Large intestine (tissue), 3 donors: ENCODE measurements around the gene IRF7. TPM values are rescaled to one million over a fixed set of nuclear protein-coding genes. Genes with fewer than 3 reads are reported as not detected.

Experiments used
- DNase-seq, 2 donors: peaks; one replicate each; pipeline versions ENCODE4 v3.0.0 to v3.0.0-alpha.2; 2013
- H3K27ac ChIP-seq: one replicate; pipeline ENCODE4 v1.5.1; 2013; ENCODE audit warnings: low read length
- H3K27me3 ChIP-seq: 2 replicates; pipeline ENCODE4 v1.6.1; 2013; ENCODE audit warnings: low read length; ENCODE audit not compliant: control insufficient read depth, insufficient read depth
- H3K36me3 ChIP-seq: 2 replicates; pipeline ENCODE4 v1.6.1; 2013; ENCODE audit warnings: low read length; ENCODE audit not compliant: control insufficient read depth, insufficient read depth
- H3K4me1 ChIP-seq: one replicate; pipeline ENCODE4 v1.6.1; 2013; ENCODE audit warnings: low read length; ENCODE audit not compliant: control insufficient read depth, insufficient read depth
- H3K4me3 ChIP-seq: one replicate; pipeline ENCODE4 v1.5.1; 2013; ENCODE audit warnings: low read length
- H3K9me3 ChIP-seq: one replicate; pipeline ENCODE4 v1.6.1; 2013; ENCODE audit warnings: mild to moderate bottlenecking, low read depth, low read length, moderate library complexity; ENCODE audit not compliant: control insufficient read depth
- WGBS: methylation state at CpG from one replicate; pipeline ENCODE4 v1.1.5; 2013; ENCODE audit warnings: low lambda C conversion rate; ENCODE audit not compliant: insufficient coverage; 5-methylcytosine and 5-hydroxymethylcytosine counted together
- polyA plus RNA-seq: library from polyadenylated mRNA; unstranded; fragments of 120-200 nt; gene quantifications from one replicate; pipeline ENCODE4 v1.2.1, GENCODE V29; 2013

IRF7 gene
- polyA plus RNA-seq, 1 donor: 16.7 TPM

GRCh38 chr11:620935-621814 lies 5.4 kb upstream of the IRF7 start:
- H3K9me3 ChIP-seq: no peaks in the 10 kb centered on the region
- DNase-seq: no peak
- peaks cover 46% of the 10 kb centered on the region for H3K36me3 ChIP-seq
- no peak overlapping the region for H3K27ac ChIP-seq
- peaks cover 25% of the 10 kb centered on the region for H3K4me1 ChIP-seq
- peaks cover 2% of the 10 kb centered on the region for H3K27me3 ChIP-seq
- H3K4me3 ChIP-seq: no peak overlapping the region
- WGBS: 95% methylated on average over 4 of the region's 45 CpGs

- no peak for DNase-seq
- peaks cover 46% of the 10 kb centered on the region for H3K36me3 ChIP-seq
- H3K4me3 ChIP-seq: no peak overlapping the region
- H3K27me3 ChIP-seq: no peaks in the 10 kb centered on the region
- no peak overlapping the region for H3K27ac ChIP-seq
- WGBS: no CpG with 5 or more reads among the region's 13 CpGs
- H3K9me3 ChIP-seq: no peaks in the 10 kb centered on the region
- peaks cover 19% of the 10 kb centered on the region for H3K4me1 ChIP-seq
These were observed 4.5 kb upstream of the IRF7 start for GRCh38 chr11:620201-620600.

GRCh38 chr11:619628-620050 lies 3.9 kb upstream of the IRF7 start:
- H3K36me3 ChIP-seq: peaks cover 47% of the 10 kb centered on the region
- DNase-seq: no peak
- H3K27me3 ChIP-seq: no peaks in the 10 kb centered on the region
- H3K27ac ChIP-seq: no peak overlapping the region
- peaks cover 22% of the 10 kb centered on the region for H3K4me1 ChIP-seq
- no peak overlapping the region for H3K4me3 ChIP-seq
- H3K9me3 ChIP-seq: no peaks in the 10 kb centered on the region
- no CpG with 5 or more reads among the region's 22 CpGs for WGBS

DNA sequence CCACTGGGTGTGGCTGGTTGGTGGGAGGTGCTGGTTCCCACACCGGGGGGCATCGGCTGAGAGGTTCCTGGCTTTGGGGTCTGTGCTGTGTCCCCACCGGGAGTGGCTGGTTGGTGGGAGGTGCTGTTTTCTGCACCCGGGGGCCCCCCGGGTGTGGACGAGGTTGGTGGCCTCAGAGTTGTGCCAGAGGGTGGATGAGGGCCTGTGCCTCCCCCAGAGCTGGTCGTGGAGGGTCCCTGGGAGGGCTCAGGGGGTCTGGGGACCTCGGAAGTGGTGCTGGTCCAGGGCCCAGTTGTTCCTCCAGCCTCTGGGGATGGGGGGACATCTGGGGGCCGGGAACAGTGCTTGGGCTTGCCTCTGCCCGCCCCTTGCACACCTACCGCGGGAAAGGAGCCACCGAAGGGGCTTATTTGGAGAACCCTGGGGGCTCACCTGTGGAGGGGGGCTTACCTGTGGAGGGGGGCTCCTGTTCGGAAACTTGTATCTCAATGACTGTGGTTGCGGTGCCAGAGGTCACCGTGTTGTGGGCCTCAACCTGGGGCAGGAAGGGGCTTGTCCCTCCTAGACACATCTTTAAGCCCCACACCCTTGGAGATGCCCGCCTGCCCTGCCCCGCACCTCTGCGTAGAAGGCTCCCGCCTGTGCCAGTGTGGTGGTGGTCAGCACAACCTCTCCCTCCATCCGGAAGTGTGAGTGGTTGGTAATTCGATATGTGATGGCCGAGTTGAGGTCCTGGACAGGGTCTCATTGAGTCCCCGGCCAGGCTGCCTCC lies 3.3 kb upstream of the IRF7 start:
- Histone ChIP-seq H3K4me3 (no peak overlapping the region), H3K27me3 (no peaks in the 10 kb centered on the region), H3K9me3 (no peaks in the 10 kb centered on the region), H3K4me1 (peaks cover 28% of the 10 kb centered on the region), H3K27ac (no peak overlapping the region), H3K36me3 (peaks cover 52% of the 10 kb centered on the region)
- no peak for DNase-seq
- WGBS: no CpG with 5 or more reads among the region's 24 CpGs

- WGBS: no CpG with 5 or more reads among the region's 25 CpGs
- DNase-seq: no peak
- Histone ChIP-seq H3K9me3 (peaks cover 2% of the 10 kb centered on the region), H3K4me1 (peaks cover 33% of the 10 kb centered on the region), H3K4me3 (no peak overlapping the region), H3K27ac (no peak overlapping the region), H3K36me3 (peaks cover 50% of the 10 kb centered on the region), H3K27me3 (no peaks in the 10 kb centered on the region)
These were observed 2.3 kb upstream of the IRF7 start for GRCh38 chr11:617912-618682.

DNA sequence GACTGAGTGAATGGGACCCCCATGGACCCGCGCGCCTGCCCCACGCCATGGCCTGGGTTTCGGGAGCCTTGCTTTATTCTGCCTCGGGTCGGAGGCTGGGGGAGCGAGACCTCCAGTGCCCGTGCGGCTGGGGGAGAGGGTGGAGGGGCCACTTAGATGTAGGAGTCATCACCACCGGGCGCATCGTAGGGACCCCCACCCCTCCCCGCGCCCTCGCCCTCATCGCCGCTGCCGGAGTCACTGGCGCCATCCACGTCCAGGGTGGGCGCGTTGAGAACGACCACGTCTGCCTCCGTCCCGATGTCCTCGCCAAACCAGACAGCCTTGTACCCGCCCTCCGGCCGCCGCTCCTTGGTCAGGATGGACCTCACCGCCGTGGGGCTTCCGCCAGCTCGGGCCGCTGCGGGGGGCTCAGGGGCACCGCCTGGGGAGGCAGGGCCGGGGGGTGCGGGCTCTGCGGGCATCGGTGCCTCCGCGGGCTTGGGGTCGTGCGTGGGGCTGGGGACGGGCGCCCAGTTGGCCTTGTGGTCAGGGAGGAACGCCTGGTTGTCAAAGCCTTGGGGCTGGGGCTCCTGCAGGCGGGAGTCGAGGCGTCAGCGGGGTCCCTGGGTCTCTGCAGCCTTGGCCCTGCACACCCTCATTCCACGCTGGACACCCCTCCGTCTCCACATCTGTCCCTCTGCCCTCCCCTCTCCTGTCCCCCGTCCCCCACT lies 1.6 kb upstream of the IRF7 start:
- no peak for DNase-seq
- Histone ChIP-seq H3K4me3 (no peak overlapping the region), H3K36me3 (peaks cover 53% of the 10 kb centered on the region), H3K9me3 (peaks cover 6% of the 10 kb centered on the region), H3K27ac (no peak overlapping the region), H3K4me1 (peaks cover 35% of the 10 kb centered on the region), H3K27me3 (no peaks in the 10 kb centered on the region)
- no CpG with 5 or more reads among the region's 57 CpGs for WGBS

DNA sequence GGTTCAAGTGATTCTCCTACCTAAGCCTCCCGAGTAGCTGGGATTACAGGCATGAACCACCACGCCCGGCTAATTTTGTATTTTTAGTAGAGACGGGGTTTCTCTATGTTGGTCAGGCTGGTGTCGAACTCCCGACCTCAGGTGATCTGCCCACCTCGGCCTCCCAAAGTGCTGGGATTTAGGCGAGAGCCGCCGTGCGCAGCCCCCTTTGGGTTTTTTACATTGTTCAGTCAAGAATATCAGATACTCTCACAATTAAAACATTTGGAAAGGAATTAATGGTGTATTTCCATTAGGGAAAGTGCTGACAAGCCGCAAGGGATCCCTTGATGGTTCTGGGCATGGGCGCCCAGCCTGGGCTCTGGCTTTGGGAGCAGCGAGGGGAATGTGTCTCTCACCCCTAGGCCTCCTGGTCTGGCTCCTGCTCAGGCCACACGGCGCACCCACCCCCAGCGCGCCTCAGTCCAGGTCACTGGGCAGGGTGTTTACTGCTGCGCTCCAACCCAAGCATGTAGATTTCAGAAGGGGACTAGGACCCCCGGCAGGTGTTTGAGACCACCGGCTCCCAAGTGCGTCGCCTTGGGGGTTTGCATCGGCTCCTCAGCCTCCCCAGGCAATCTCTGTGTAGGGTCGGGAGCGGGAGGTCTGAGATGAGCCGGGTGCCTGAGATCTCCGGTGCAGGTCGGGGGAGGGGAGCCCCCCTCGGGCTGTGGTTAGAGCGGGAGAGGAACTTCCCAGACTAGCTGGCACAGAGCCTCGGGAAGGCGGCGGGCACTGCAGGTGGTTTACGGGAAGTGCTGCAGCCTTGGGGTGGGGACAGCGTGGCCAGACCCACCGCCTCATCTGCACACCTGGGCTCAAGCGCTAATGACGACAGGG lies 809 bp upstream of the IRF7 start:
- WGBS: 20% methylated on average over 1 of the region's 39 CpGs
- Histone ChIP-seq H3K9me3 (peaks cover 6% of the 10 kb centered on the region), H3K4me1 (peaks cover 29% of the 10 kb centered on the region), H3K4me3 (no peak overlapping the region), H3K36me3 (peaks cover 55% of the 10 kb centered on the region), H3K27ac (peak overlapping the region; percentile 86), H3K27me3 (no peaks in the 10 kb centered on the region)
- DNase-seq: no peak

DNA sequence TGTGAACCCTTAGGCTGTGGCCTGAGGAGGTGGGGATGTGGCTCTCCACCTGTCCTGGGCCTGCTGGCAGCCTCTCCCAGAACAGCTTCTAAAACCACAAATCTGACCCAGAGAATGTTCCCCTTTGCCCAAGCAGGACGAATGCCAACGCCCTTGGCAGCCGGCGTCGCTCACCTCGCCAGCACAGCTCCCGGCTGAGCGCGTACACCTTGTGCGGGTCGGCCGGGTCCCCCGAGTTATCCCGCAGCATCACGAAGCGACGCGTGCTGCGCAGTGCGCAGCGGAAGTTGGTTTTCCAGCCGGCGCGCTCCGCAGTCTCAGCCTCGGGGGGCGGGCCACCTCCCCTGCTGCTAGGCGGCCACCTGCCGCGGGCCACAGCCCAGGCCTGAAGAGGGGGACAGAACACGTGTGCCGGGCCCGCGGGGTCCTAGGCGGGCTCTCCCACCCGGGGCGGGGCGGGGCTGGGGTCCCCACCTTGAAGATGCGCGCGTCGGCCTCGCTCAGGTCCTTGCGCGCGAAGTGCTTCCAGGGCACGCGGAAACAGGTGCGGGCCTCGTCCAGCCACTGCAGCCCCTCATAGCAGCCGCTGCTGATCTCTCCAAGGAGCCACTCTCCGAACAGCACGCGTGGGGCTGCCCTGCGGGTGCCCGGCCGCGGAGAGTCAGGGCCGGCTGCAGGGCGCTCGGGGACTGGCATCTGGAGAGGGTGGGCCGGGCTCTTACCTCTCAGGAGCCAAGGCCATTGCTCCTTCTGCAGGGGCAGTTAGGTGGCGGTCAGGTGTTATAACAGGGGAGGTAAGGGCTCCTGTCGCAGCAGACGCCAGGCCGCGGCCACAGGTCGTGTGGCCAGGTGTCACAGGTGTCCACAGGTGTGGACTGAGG lies 887 bp downstream of the IRF7 start:
- H3K4me3 ChIP-seq: peak overlapping the region; percentile 60
- no peaks in the 10 kb centered on the region for H3K27me3 ChIP-seq
- H3K4me1 ChIP-seq: peaks cover 22% of the 10 kb centered on the region
- WGBS: no CpG with 5 or more reads among the region's 68 CpGs
- DNase-seq: no peak
- H3K9me3 ChIP-seq: peaks cover 8% of the 10 kb centered on the region
- peak overlapping the region; percentile 86 for H3K27ac ChIP-seq
- H3K36me3 ChIP-seq: peaks cover 61% of the 10 kb centered on the region
